ENCODE measurements around the gene PODNL1. TPM values are rescaled to one million over a fixed set of nuclear protein-coding genes. Genes with fewer than 3 reads are reported as not detected.

The PODNL1 gene
- total and polyA plus RNA-seq, 2 of the 13 experiments (the other 11 are each of a cell fraction or from before 2014, with no cell fraction given): 0.18 TPM; not detected in 1

- ATAC-seq (no peak), FAIRE-seq (no peak), DNase-seq (ENCODE audit: low spot score) (no peak)
- no peak overlapping the region for H3K9ac ChIP-seq (ENCODE audit: insufficient read depth, low read depth, low read length)
- H3K27ac ChIP-seq (ENCODE audit: extremely low read length, insufficient read depth, low read length): no peak overlapping the region
- intact Hi-C loops (cut with micrococcal nuclease; ENCODE audit: unreplicated experiment): no loop called here
- no peak overlapping the region for H3K4me3 ChIP-seq (replicated peaks in 1 of 3; ENCODE audit: insufficient read depth in 1 of 3, low read depth in 2 of 3, low read length in 3 of 3)
- H4K20me1 ChIP-seq (ENCODE audit: insufficient read depth, low read length): no peaks in the 10 kb centered on the region
- BruUV-seq (replicated peaks): no TSS peak
- no peaks in the 10 kb centered on the region for H3K79me2 ChIP-seq (ENCODE audit: insufficient read depth, low read length)
- H3K36me3 ChIP-seq (replicated peaks in 1 of 2; ENCODE audit: control insufficient read depth in 1 of 2, insufficient read depth in 2 of 2, low read length in 2 of 2): peaks cover 6 to 16% of the 10 kb centered on the region in 2 experiments; a peak in 3 of 5 replicates
- H2AFZ ChIP-seq (ENCODE audit: low read length): no peak overlapping the region
- H3K4me1 ChIP-seq (ENCODE audit: insufficient read depth, low read length): peaks cover 28% of the 10 kb centered on the region
- H3K9me3 ChIP-seq (ENCODE audit: low read length): no peaks in the 10 kb centered on the region
- in situ Hi-C loops (cut with HindIII; ENCODE audit: extremely low pct_ligation_motif_present, low pct_unique_long_range_greater_than_20kb): no loop called here
- POLR2A ChIA-PET: no interaction called here
- H3K27me3 ChIP-seq (ENCODE audit: control insufficient read depth in 1 of 2, insufficient read depth in 2 of 2, low read length in 2 of 2): no peaks in the 10 kb centered on the region
- 86% methylated on average over 6 of the region's 15 CpGs for WGBS (ENCODE audit: low lambda C conversion rate)
- CTCF ChIA-PET (ENCODE audit: low intra/inter-chr PET ratio, low total read pairs): no interaction called here
- TF ChIP-seq ZNF468 (CRISPR knock-in tag; IDR thresholded peaks at IDR 0.05): no peak
- TF ChIP-seq AGO2 (optimal IDR thresholded peaks at IDR 0.05; ENCODE audit: low read depth, low read length): peak; percentile 23
- peak; percentile 76; the same call in 1 of the 2 replicates for TF ChIP-seq ZBTB33 (CRISPR knock-in tag; IDR thresholded peaks at IDR 0.05)
- H3K4me2 ChIP-seq (ENCODE audit: low read depth, low read length): no peak overlapping the region
Observed at GRCh38 chr19:13984186-13984585, 46.0 kb upstream of the PODNL1 start.

GRCh38 chr19:13983213-13983889 is 45.1 kb upstream of the PODNL1 start:
- DNase-seq (ENCODE audit: low spot score) (no peak), ATAC-seq (no peak), FAIRE-seq (no peak)
- Histone ChIP-seq H3K36me3 (replicated peaks in 1 of 2; ENCODE audit: control insufficient read depth in 1 of 2, insufficient read depth in 2 of 2, low read length in 2 of 2) (peaks cover 5 to 12% of the 10 kb centered on the region in 2 experiments; a peak in 3 of 5 replicates), H3K4me1 (ENCODE audit: insufficient read depth, low read length) (peaks cover 22% of the 10 kb centered on the region), H3K4me2 (ENCODE audit: low read depth, low read length) (no peak overlapping the region), H3K27me3 (ENCODE audit: control insufficient read depth in 1 of 2, insufficient read depth in 2 of 2, low read length in 2 of 2) (no peaks in the 10 kb centered on the region), H3K9me3 (ENCODE audit: low read length) (no peaks in the 10 kb centered on the region), H4K20me1 (ENCODE audit: insufficient read depth, low read length) (no peaks in the 10 kb centered on the region), H3K27ac (ENCODE audit: extremely low read length, insufficient read depth, low read length) (no peak overlapping the region), H3K4me3 (replicated peaks in 1 of 3; ENCODE audit: insufficient read depth in 1 of 3, low read depth in 2 of 3, low read length in 3 of 3) (no peak overlapping the region), H3K79me2 (ENCODE audit: insufficient read depth, low read length) (no peaks in the 10 kb centered on the region), H3K9ac (ENCODE audit: insufficient read depth, low read depth, low read length) (no peak overlapping the region), H2AFZ (ENCODE audit: low read length) (no peak overlapping the region)
- ChIA-PET CTCF (ENCODE audit: low intra/inter-chr PET ratio, low total read pairs) (no interaction called here), POLR2A (no interaction called here)
- in situ Hi-C loops (cut with HindIII; ENCODE audit: extremely low pct_ligation_motif_present, low pct_unique_long_range_greater_than_20kb): no loop called here
- intact Hi-C loops (cut with micrococcal nuclease; ENCODE audit: unreplicated experiment): no loop called here
- no TSS peak for BruUV-seq (replicated peaks)
- TF ChIP-seq KLF16 (CRISPR knock-in tag; IDR thresholded peaks at IDR 0.05) (no peak), AGO2 (optimal IDR thresholded peaks at IDR 0.05; ENCODE audit: low read depth, low read length) (peak; percentile 5)
- WGBS (ENCODE audit: low lambda C conversion rate): 83% methylated on average over 2 of the region's 21 CpGs
